Type B pancreatic cell (in vitro differentiated cells): ENCODE data around the gene CCDC73. TPM values are rescaled to one million over a fixed set of nuclear protein-coding genes. Genes with fewer than 3 reads are reported as not detected.
"Not testable (repeated sequence)": the region's sequence is repeated elsewhere in the genome, so short reads cannot be mapped to it uniquely, and the experiment has no call there.

Source experiments
- DNase-seq: peaks from one replicate; pipeline ENCODE4 v3.0.0; 2021; ENCODE audit warnings: mixed read lengths; ENCODE audit not compliant: unreplicated experiment; ENCODE audit errors: extremely low spot score
- H3K27ac Mint-ChIP-seq: 2 replicates; pipeline ENCODE4 v1.8.0; 2021; ENCODE audit warnings: mild to moderate bottlenecking, mixed read lengths
- H3K27me3 Mint-ChIP-seq: 2 replicates; pipeline ENCODE4 v1.8.0; 2021; ENCODE audit warnings: mixed read lengths
- H3K36me3 Mint-ChIP-seq: 2 replicates; pipeline ENCODE4 v1.8.0; 2021; ENCODE audit warnings: mixed read lengths
- H3K4me1 Mint-ChIP-seq: one replicate; pipeline ENCODE4 v1.8.0; 2021; ENCODE audit warnings: mixed read lengths; ENCODE audit not compliant: unreplicated experiment
- H3K4me3 Mint-ChIP-seq: 2 replicates; pipeline ENCODE4 v1.8.0; 2021; ENCODE audit warnings: mild to moderate bottlenecking, mixed read lengths
- H3K9me3 Mint-ChIP-seq: 2 replicates; pipeline ENCODE4 v1.8.0; 2021; ENCODE audit warnings: mixed read lengths
- CTCF ChIP-seq: fragments of 200-600 bp; sonication (generic); conservative IDR thresholded peaks from 2 replicates; pipeline ENCODE4 v1.5.0; 2021; ENCODE audit warnings: antibody characterized with exemption, mild to moderate bottlenecking
- total RNA-seq: library from RNA; stranded (reverse); gene quantifications from 2 replicates; pipeline ENCODE4 v1.2.1, GENCODE V29; 2021; ENCODE audit warnings: low replicate concordance

The CCDC73 gene
- total RNA-seq, 1 donor from 2014 or later: 0.07 TPM

GRCh38 chr11:32616903-32617302, 177.6 kb downstream of the CCDC73 start:
- H3K27me3 Mint-ChIP-seq: peaks cover 5% of the 10 kb centered on the region
- DNase-seq: no peak
- no peaks in the 10 kb centered on the region for H3K36me3 Mint-ChIP-seq
- peaks cover 4% of the 10 kb centered on the region for H3K9me3 Mint-ChIP-seq
- no peak overlapping the region for H3K4me3 Mint-ChIP-seq
- TF ChIP-seq CTCF: no peak
- peaks cover 8% of the 10 kb centered on the region for H3K4me1 Mint-ChIP-seq
- H3K27ac Mint-ChIP-seq: no peak overlapping the region

- no peaks in the 10 kb centered on the region for H3K36me3 Mint-ChIP-seq
- no peak for DNase-seq
- H3K4me1 Mint-ChIP-seq: peaks cover 13% of the 10 kb centered on the region
- H3K9me3 Mint-ChIP-seq: no peaks in the 10 kb centered on the region
- no peak overlapping the region for H3K27ac Mint-ChIP-seq
- no peak overlapping the region for H3K4me3 Mint-ChIP-seq
- no peaks in the 10 kb centered on the region for H3K27me3 Mint-ChIP-seq
- peak; percentile 39 for TF ChIP-seq CTCF
Measured at GRCh38 chr11:32615422-32615821, 179.0 kb downstream of the CCDC73 start.

- Mint-ChIP-seq H3K9me3 (peaks cover 8% of the 10 kb centered on the region), H3K27ac (no peak overlapping the region), H3K4me1 (peaks cover 13% of the 10 kb centered on the region), H3K36me3 (peaks cover 7% of the 10 kb centered on the region), H3K27me3 (no peaks in the 10 kb centered on the region), H3K4me3 (no peak overlapping the region)
- no peak for TF ChIP-seq CTCF
- no peak for DNase-seq
Measured at GRCh38 chr11:32613500-32614151, 180.8 kb downstream of the CCDC73 start.

- no peak for DNase-seq
- no peak for TF ChIP-seq CTCF
- no peak overlapping the region for H3K27ac Mint-ChIP-seq
- peaks cover 24% of the 10 kb centered on the region for H3K36me3 Mint-ChIP-seq
- H3K27me3 Mint-ChIP-seq: no peaks in the 10 kb centered on the region
- H3K9me3 Mint-ChIP-seq: peaks cover 18% of the 10 kb centered on the region
- peak overlapping the region; percentile 7 for H3K4me3 Mint-ChIP-seq
- H3K4me1 Mint-ChIP-seq: peaks cover 13% of the 10 kb centered on the region
Measured at GRCh38 chr11:32610797-32611352, 183.6 kb downstream of the CCDC73 start.

- H3K4me3 Mint-ChIP-seq, DNase-seq, H3K27me3 Mint-ChIP-seq, H3K27ac Mint-ChIP-seq: not testable (repeated sequence)
- peaks cover 11% of the 10 kb centered on the region for H3K4me1 Mint-ChIP-seq
- H3K36me3 Mint-ChIP-seq: peaks cover 34% of the 10 kb centered on the region
- H3K9me3 Mint-ChIP-seq: peaks cover 18% of the 10 kb centered on the region
Measured at GRCh38 chr11:32608826-32609225, 185.6 kb downstream of the CCDC73 start.

GRCh38 chr11:32606220-32606619, 188.2 kb downstream of the CCDC73 start:
- no peak for TF ChIP-seq CTCF
- Mint-ChIP-seq H3K27me3 (no peaks in the 10 kb centered on the region), H3K9me3 (peaks cover 18% of the 10 kb centered on the region), H3K27ac (no peak overlapping the region), H3K4me3 (no peak overlapping the region), H3K36me3 (peaks cover 43% of the 10 kb centered on the region), H3K4me1 (peaks cover 4% of the 10 kb centered on the region)
- no peak for DNase-seq
